Fibroblast of pulmonary artery (primary cell): Measurements from ENCODE around the gene RAB3A.
"Not testable (repeated sequence)": the region's sequence is repeated elsewhere in the genome, so short reads cannot be mapped to it uniquely, and the experiment has no call there.

Source experiments
- DNase-seq: peaks from one replicate; pipeline ENCODE4 v3.0.0-alpha.2; 2010; ENCODE audit warnings: low read depth
- H3K4me3 ChIP-seq: replicated peaks from 2 replicates; pipeline ENCODE4 v1.5.1; 2011; ENCODE audit warnings: low read depth, mild to moderate bottlenecking, control low read depth, low read length, moderate library complexity
- CTCF ChIP-seq: IDR thresholded peaks from 2 replicates; pipeline ENCODE4 v1.5.1; 2011; ENCODE audit warnings: mild to moderate bottlenecking, control low read depth, low read length, inconsistent platforms; ENCODE audit errors: missing control alignments

RAB3A gene

GRCh38 chr19:18218159-18218558 lies 14.3 kb upstream of the RAB3A start:
- TF ChIP-seq CTCF = no peak
- H3K4me3 ChIP-seq = no peak overlapping the region
- DNase-seq = no peak

- DNase-seq = no peak
- TF ChIP-seq CTCF = no peak
- no peak overlapping the region for H3K4me3 ChIP-seq
Observed at GRCh38 chr19:18216789-18217188, 12.9 kb upstream of the RAB3A start.

DNA sequence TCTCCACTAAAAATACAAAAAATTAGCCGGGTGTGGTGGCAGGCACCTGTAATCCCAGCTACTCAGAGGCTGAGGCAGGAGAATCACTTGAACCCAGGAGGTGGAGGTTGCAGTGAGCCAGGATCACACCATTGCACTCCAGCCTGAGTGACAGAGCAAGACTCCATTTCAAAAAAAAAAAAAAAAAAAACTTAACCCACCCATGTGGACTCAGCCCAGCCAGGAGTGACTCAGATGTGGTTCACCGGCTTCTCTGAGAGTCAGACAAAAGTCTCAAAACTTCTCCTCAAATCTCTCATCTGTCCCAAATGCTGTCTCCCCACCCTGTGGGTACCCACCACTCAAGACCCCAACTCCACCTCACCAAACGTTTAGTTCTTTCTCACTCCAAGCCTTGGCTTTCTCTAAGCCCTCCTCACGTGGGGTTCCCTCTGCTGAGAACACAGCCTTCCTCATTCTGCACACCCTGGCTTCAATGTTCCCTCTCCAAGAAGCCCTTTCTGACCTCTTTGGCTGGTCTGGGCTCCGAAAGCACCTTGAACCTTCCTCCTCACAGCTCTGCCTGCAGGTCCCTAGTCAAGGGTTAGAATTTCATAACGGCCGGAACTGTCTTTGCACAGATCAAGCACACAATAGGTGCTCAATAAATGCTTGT lies 11.1 kb upstream of the RAB3A start:
- no peak for DNase-seq
- H3K4me3 ChIP-seq = no peak overlapping the region
- no peak for TF ChIP-seq CTCF

GRCh38 chr19:18211683-18212082 lies 7.8 kb upstream of the RAB3A start:
- H3K4me3 ChIP-seq = no peak overlapping the region
- no peak for DNase-seq
- TF ChIP-seq CTCF = no peak

GRCh38 chr19:18209912-18210311 lies 6.1 kb upstream of the RAB3A start:
- DNase-seq, H3K4me3 ChIP-seq: not testable (repeated sequence)

DNA sequence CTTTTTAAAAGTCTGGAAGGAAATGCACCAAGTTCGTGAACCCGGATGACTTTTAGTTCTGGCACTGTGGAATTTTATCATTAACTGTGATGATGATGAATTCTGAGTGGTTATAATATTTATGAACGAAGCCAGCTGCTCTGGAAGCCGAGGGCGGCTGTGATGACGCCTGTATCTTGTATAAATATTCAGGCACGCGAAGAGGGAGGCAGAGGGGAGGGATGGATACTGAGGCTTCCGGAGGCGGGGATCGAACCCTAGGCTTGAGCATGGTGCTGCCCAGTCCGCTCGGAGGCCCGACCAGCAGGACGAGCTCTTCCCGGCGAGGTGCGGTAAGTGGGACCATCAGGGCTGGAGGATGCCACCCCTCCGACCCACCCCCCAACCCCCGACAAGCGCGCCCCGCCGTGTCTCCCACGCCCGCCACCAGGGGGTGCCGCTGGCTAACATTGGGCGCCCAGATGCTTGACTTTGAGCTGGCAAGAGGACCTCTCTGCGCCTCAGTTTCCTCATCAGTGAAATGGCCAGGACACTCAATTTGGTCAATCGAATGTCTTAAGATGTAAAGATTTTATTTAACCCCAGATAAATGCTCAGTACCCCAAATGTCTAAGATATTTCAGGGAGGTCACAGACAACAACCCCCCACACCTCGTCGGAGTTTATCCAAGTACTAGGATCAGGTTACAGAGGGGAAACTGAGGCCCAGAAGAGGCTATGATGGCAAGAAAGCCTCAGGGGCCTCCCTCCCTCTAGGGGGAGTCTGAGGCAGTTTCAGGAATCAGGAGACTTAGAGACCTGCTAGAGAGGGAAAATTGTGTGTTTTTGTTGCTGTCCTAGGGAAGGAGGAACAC lies 4.5 kb upstream of the RAB3A start:
- peak; percentile 84 for DNase-seq
- peak; percentile 39 for TF ChIP-seq CTCF
- no peak overlapping the region for H3K4me3 ChIP-seq

- H3K4me3 ChIP-seq = peak overlapping the region; percentile 83
- DNase-seq = no peak
- no peak for TF ChIP-seq CTCF
Observed at GRCh38 chr19:18206018-18206417, 2.2 kb upstream of the RAB3A start.
